Sciatic nerve (tissue), 2 donors: Measurements from ENCODE around the gene TRIM17. TPM values are rescaled to one million over a fixed set of nuclear protein-coding genes. Genes with fewer than 3 reads are reported as not detected.

Source experiments
- ATAC-seq: fragments of 200-7000 bp; cut with Tn5 transposase; one replicate; pipeline ENCODE4 v1.9.1; 2020; ENCODE audit warnings: mild to moderate bottlenecking, moderate library complexity
- DNase-seq: peaks from one replicate; pipeline ENCODE4 v3.0.0-alpha.2; 2020; ENCODE audit warnings: low spot score
- intact Hi-C: fragments of 100-400 bp; cut with DNase I; formaldehyde crosslinking; loops from one replicate; pipeline ENCODE4 v1.14.2; 2022
- total RNA-seq: library from RNA; stranded (reverse); fragmentation: NEBNext Ultra II Directional; extraction: Animal tissue kit (Norgen Biotek cat#: 25700); gene quantifications from one replicate; pipeline ENCODE4 v1.2.1, GENCODE V29; 2021
- donor health status: DM: no; HTN: no; CAD: no.
- donor health status: DM: no; HTN: no; CAD: no.

TRIM17 gene
- total RNA-seq, 1 donor from 2014 or later, result 1.2 TPM

DNA sequence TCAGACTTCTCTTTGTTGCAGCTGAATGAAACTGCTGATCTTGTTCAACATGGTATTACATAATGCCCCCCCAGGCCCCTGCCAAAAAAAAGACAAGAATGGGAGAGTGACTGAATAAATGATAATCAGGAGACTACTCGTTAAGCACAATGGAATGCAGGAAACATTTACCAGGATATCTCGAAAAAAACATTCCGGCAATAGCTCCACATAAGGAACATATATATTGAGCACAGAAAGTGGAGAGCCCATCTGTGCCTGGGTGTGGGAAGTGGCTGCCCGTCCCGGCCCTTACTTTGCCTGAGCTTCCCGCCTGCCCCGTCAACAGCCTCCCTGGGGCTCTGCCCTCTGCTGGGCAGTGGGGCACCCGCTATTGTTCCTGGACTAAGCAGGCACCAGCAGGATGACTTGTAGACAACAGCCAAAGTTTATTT lies 23.4 kb downstream of the TRIM17 start:
- ATAC-seq (peak; percentile 79), DNase-seq (peak; percentile 72)
- intact Hi-C loops, result no loop called here

DNA sequence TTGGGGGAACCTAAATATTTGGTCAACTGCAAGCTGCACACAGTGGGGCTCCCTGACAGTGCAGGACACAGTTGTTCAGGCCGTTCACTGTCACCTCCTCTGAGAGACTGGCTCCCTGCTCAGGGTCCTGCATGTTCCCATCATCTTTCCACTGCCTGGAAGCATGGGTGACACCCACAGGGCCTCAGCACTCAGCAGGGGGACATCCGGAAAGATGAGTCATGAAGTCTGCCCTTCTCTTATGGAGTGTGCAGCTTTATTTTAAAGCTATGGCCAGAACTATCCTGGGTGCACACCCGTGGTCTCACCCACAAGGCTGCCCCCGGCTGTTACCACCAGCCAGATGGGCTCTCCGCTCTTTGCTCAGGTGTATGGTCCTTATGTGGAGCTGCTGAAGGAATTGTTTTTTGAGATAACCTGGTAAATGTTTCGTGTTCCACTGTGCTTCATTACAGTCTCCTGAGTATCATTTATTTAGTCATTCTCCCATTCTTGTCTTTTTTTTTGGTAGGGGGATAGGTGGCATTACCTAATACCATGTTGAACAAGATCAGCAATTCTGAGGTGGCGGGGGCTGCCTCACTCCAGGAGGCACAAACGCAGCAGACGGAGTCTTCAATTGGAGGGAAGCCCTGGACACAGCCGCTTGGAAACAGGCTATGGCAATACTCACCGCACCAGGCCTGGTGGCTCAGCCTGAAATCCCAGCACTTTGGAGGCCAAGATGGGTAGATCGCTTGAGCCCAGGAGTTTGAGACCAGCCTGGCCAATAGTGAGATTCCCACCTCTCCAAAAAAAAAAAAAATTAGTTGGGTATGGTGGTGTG lies 24.3 kb downstream of the TRIM17 start:
- no peak for ATAC-seq
- peak; percentile 45 for DNase-seq
- intact Hi-C loops, result no loop called here

DNA sequence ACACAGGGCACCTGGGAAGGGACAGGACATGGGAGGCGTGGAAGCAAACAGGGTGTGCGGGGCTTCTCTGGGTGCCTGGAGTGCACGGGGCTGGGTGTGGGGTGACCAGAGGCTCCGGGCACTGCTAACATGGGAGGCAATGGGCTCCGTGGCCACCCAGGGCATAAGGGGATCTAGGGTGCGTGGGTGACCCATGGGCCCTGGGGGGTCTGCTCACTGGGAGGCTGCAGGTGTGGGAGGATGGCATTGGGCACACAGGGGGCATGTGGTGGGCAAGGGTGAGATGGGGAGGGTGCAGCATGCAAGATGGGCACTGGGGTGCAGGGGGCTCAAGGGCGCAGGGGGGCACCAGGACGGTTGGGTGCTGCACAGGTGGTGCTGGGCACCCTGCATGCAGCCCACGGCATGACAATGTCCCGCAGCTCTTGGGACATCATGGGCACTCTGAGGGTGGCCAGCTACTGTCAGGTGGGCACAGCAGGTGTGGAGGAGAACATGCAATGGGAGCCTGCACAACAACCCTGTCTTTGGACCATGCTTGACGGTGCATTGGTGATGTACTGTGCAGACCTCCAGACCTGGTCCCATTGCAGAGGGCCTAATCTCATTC lies 25.1 kb downstream of the TRIM17 start:
- peak; percentile 47 for DNase-seq
- ATAC-seq, result no peak
- intact Hi-C loops, result no loop called here

GRCh38 chr1:228390649-228391048 lies 26.0 kb downstream of the TRIM17 start:
- intact Hi-C loops, result no loop called here
- no peak for ATAC-seq

GRCh38 chr1:228387321-228387720 lies 29.3 kb downstream of the TRIM17 start:
- no peak for ATAC-seq
- DNase-seq, result no peak
- intact Hi-C loops, result no loop called here

More at GRCh38 chr1:228390649-228391048, 26.0 kb downstream of the TRIM17 start:
- no peak for DNase-seq

- no peak for ATAC-seq
- intact Hi-C loops, result no loop called here
- DNase-seq, result no peak
Observed at GRCh38 chr1:228385232-228385631, 31.4 kb downstream of the TRIM17 start.

DNA sequence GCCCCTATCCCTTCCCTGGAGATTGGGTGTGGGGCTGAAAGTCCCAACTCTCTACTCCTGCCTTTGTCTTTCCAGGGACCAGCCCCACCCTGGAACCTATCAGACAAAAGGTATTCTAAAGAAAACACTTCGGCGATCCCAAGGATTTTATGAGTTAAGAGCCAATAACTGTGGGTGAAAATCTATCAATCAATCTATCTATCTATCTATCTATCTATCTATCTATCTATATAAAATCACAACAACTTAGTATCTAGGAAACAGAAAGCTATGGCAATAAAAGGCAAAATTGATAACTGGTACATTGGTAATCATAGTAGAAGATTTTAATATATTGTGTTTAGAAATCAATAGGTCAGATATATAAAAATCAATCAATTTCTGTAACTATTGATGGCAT lies 32.9 kb downstream of the TRIM17 start:
- ATAC-seq (no peak), DNase-seq (no peak)
- intact Hi-C loops, result no loop called here

GRCh38 chr1:228381356-228381755 lies 35.3 kb downstream of the TRIM17 start:
- ATAC-seq, result no peak
- intact Hi-C loops, result no loop called here
- DNase-seq, result no peak

GRCh38 chr1:228379666-228380065 lies 37.0 kb downstream of the TRIM17 start:
- intact Hi-C loops, result no loop called here
- DNase-seq (peak; percentile 37), ATAC-seq (no peak)

- intact Hi-C loops, result no loop called here
- ATAC-seq (peak; percentile 1), DNase-seq (no peak)
Observed at GRCh38 chr1:228378873-228379460, 37.7 kb downstream of the TRIM17 start.

- intact Hi-C loops, result no loop called here
- ATAC-seq (peak; percentile 66), DNase-seq (peak; percentile 92)
Observed at GRCh38 chr1:228378090-228378872, 38.4 kb downstream of the TRIM17 start.

- intact Hi-C loops, result no loop called here
- no peak for ATAC-seq
- DNase-seq, result no peak
Observed at GRCh38 chr1:228377664-228378089, 39.0 kb downstream of the TRIM17 start.

GRCh38 chr1:228376651-228377631 lies 39.7 kb downstream of the TRIM17 start:
- intact Hi-C loops, result no loop called here
- ATAC-seq (no peak), DNase-seq (peak; percentile 57)

GRCh38 chr1:228376262-228376628 lies 40.4 kb downstream of the TRIM17 start:
- ATAC-seq (no peak), DNase-seq (no peak)
- intact Hi-C loops, result no loop called here

- intact Hi-C loops, result no loop called here
- ATAC-seq, result no peak
- DNase-seq, result no peak
Observed at GRCh38 chr1:228375578-228376261, 40.9 kb downstream of the TRIM17 start.

- peak; percentile 96 for DNase-seq
- peak; percentile 86 for ATAC-seq
- intact Hi-C loops, result no loop called here
Observed at GRCh38 chr1:228374711-228375577, 41.7 kb downstream of the TRIM17 start.
